Measurements from ENCODE around the gene CACNA1S. TPM values are rescaled to one million over a fixed set of nuclear protein-coding genes. Genes with fewer than 3 reads are reported as not detected.
A peak's percentile ranks its signal among the peaks of the same experiment; 100 is the strongest.

CACNA1S gene
- total RNA-seq, 1 experiment from 2014 or later: 0.02 TPM

DNA sequence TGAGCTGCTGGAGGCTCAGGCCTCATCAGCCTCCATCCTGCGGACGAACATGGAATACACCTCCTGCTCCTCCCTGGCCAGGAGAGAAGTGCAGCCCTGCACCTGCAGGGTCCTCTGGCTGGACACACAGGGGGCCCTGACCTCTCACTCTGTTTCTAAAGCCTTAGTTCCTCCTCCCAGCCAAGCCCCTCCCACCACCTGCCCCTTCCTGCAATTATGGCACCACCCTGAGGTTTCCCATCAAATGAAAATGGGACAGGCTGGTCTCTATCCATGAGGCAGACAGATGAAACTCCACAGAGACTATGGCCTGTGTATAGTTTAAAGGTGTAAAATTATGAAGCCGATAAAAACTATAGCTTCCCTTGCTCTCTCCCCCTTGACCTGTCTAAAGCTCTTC is 42.6 kb downstream of the CACNA1S start:
- Mint-ChIP-seq H3K4me1 (peaks cover 10% of the 10 kb centered on the region), H3K4me3 (no peak overlapping the region), H3K27me3 (ENCODE audit: low read depth) (no peaks in the 10 kb centered on the region), H3K27ac (no peak overlapping the region), H3K36me3 (no peaks in the 10 kb centered on the region), H3K9me3 (no peaks in the 10 kb centered on the region)
- no peak for TF ChIP-seq ATF1 (CRISPR knock-in tag; IDR thresholded peaks at IDR 0.05)
- TF ChIP-seq CREM (CRISPR knock-in tag; IDR thresholded peaks at IDR 0.05): no peak
- TF ChIP-seq FOXJ3 (CRISPR knock-in tag; IDR thresholded peaks at IDR 0.05; ENCODE audit: borderline replicate concordance): no peak
- TF ChIP-seq, protein P1, sequence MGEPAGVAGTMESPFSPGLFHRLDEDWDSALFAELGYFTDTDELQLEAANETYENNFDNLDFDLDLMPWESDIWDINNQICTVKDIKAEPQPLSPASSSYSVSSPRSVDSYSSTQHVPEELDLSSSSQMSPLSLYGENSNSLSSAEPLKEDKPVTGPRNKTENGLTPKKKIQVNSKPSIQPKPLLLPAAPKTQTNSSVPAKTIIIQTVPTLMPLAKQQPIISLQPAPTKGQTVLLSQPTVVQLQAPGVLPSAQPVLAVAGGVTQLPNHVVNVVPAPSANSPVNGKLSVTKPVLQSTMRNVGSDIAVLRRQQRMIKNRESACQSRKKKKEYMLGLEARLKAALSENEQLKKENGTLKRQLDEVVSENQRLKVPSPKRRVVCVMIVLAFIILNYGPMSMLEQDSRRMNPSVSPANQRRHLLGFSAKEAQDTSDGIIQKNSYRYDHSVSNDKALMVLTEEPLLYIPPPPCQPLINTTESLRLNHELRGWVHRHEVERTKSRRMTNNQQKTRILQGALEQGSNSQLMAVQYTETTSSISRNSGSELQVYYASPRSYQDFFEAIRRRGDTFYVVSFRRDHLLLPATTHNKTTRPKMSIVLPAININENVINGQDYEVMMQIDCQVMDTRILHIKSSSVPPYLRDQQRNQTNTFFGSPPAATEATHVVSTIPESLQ (CRISPR knock-in tag; IDR thresholded peaks at IDR 0.05): no peak
- TF ChIP-seq ZNF425 (CRISPR knock-in tag; conservative IDR thresholded peaks at IDR 0.05): no peak
- no peak for TF ChIP-seq SP1 (CRISPR knock-in tag; conservative IDR thresholded peaks at IDR 0.05)
- TF ChIP-seq TEAD1 (CRISPR knock-in tag; IDR thresholded peaks at IDR 0.05): no peak
- no peak for TF ChIP-seq ZNF232 (CRISPR knock-in tag; IDR thresholded peaks at IDR 0.05)
- TF ChIP-seq ZNF423 (CRISPR knock-in tag; IDR thresholded peaks at IDR 0.05): no peak
- POLR2A ChIA-PET: no interaction called here
- CTCF ChIA-PET: interaction anchor here (0.5 to 2.8 kb wide), 4 partner anchors 27 to 144 kb away, joined by 3 to 15 read pairs (median 7); no protein-coding TSS in a partner anchor
- ATAC-seq (peak; percentile 64), DNase-seq (ENCODE audit: low spot score) (no peak)

- no peaks in the 10 kb centered on the region for H3K9me3 Mint-ChIP-seq
- H3K27me3 Mint-ChIP-seq (ENCODE audit: low read depth): no peaks in the 10 kb centered on the region
- no peaks in the 10 kb centered on the region for H3K36me3 Mint-ChIP-seq
- H3K4me1 Mint-ChIP-seq: peaks cover 10% of the 10 kb centered on the region
- DNase-seq (ENCODE audit: low spot score) (no peak), ATAC-seq (peak; percentile 28)
- H3K27ac Mint-ChIP-seq: no peak overlapping the region; the same call in 1 of the 2 replicates
- POLR2A ChIA-PET: no interaction called here
- H3K4me3 Mint-ChIP-seq: no peak overlapping the region
- no peak for TF ChIP-seq ATF2 (CRISPR knock-in tag; IDR thresholded peaks at IDR 0.05; ENCODE audit: borderline replicate concordance, low read depth)
- TF ChIP-seq AFF4 (CRISPR knock-in tag; IDR thresholded peaks at IDR 0.05; ENCODE audit: borderline replicate concordance): no peak
- no peak for TF ChIP-seq NR2C2 (CRISPR knock-in tag; IDR thresholded peaks at IDR 0.05)
- no peak for TF ChIP-seq CREB1 (CRISPR knock-in tag; IDR thresholded peaks at IDR 0.05)
- TF ChIP-seq GRHL2 (CRISPR knock-in tag; IDR thresholded peaks at IDR 0.05; ENCODE audit: insufficient replicate concordance, severe bottlenecking): no peak
- TF ChIP-seq NR1H2 (CRISPR knock-in tag; IDR thresholded peaks at IDR 0.05): no peak
- no peak for TF ChIP-seq GTF2I (CRISPR knock-in tag; conservative IDR thresholded peaks at IDR 0.05)
- TF ChIP-seq ATF1 (CRISPR knock-in tag; IDR thresholded peaks at IDR 0.05): no peak
- TF ChIP-seq NFYB (CRISPR knock-in tag; conservative IDR thresholded peaks at IDR 0.05; ENCODE audit: low read depth): no peak
- no peak for TF ChIP-seq TEAD4 (CRISPR knock-in tag; IDR thresholded peaks at IDR 0.05)
- no peak for TF ChIP-seq RORB (CRISPR knock-in tag; IDR thresholded peaks at IDR 0.05)
- TF ChIP-seq ZNF671 (CRISPR knock-in tag; IDR thresholded peaks at IDR 0.05): no peak
- no peak for TF ChIP-seq FOXP4 (CRISPR knock-in tag; IDR thresholded peaks at IDR 0.05)
- no peak for TF ChIP-seq NFE2L1 (CRISPR knock-in tag; IDR thresholded peaks at IDR 0.05)
- TF ChIP-seq NFATC4 (CRISPR knock-in tag; IDR thresholded peaks at IDR 0.05): no peak
- TF ChIP-seq CREM (CRISPR knock-in tag; IDR thresholded peaks at IDR 0.05): no peak
- CTCF ChIA-PET: interaction anchor here (2.3 to 2.8 kb wide), 2 partner anchors 50 to 90 kb away, joined by 8 to 15 read pairs; no protein-coding TSS in a partner anchor
Observed at GRCh38 chr1:201068976-201069375, 43.2 kb downstream of the CACNA1S start.

Data from WTC11 (cell line).